Measurements from ENCODE around the gene RIIAD1.
A peak's percentile ranks its signal among the peaks of the same experiment; 100 is the strongest.
"Not testable (repeated sequence)": the region's sequence is repeated elsewhere in the genome, so short reads cannot be mapped to it uniquely, and the experiment has no call there.

Gene RIIAD1

DNA sequence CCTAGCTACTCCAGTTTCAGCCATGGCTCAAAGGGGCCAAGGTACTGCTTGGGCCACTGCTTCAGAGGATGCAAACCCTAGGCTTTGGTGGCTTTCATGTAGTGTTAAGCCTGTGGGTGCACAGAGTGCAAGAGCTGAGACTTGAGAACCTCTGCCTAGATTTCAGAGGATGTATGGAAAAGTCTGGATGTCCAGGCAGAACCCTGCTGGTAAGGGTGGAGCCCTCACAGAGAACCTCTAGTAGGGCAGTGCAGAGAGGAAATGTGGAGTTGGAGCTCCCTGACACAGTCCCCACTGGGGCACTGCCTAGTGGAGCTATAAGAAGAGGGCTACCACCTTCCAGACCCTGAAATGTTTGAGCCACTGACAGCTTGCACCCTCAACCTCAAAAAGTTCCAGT, 16.2 kb downstream of the RIIAD1 start:
- no peak for DNase-seq

- DNase-seq: no peak
Measured at GRCh38 chr1:151739590-151740355, 18.5 kb downstream of the RIIAD1 start.

GRCh38 chr1:151741516-151741915, 20.2 kb downstream of the RIIAD1 start:
- DNase-seq: no peak

- DNase-seq: no peak
Measured at GRCh38 chr1:151756291-151756690, 35.0 kb downstream of the RIIAD1 start.

- no peak for DNase-seq
Measured at GRCh38 chr1:151759241-151759640, 37.9 kb downstream of the RIIAD1 start.

DNA sequence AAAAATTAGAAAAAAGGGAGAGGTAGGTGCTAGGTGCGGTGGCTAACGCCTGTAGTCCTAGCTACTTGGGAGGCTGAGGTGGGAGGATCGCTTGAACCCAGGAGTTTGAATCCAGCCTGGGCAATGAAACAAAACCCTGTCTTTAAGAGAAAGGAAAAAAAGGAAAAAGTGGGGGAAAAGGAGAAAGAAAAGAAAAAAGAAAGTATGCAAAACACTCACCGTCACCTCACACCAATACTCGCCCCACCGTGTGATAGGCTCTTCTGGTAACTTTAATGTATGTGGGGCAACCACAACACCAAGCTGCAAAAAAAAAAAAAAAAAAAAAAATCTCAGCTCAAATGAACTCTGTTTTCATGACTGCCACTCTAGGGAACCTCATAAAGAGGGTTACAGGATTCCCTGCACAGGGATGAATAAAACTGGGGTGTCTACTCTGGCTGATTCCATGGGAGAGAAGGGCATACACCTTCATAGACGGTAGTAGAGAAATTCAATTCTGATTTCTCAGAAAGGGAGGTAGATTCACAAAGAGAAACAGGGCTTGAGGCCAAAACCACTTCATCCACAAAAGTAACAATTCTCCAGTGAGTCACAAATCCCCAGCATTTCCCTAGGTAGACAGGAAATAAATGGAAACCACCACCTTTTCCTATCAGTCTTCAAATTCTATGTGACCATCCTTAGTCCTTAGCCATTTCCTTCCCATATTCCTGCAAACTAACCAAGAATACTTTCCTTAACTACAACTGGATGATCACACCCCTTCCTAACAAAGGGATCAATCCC, 39.5 kb downstream of the RIIAD1 start:
- no peak for DNase-seq

DNA sequence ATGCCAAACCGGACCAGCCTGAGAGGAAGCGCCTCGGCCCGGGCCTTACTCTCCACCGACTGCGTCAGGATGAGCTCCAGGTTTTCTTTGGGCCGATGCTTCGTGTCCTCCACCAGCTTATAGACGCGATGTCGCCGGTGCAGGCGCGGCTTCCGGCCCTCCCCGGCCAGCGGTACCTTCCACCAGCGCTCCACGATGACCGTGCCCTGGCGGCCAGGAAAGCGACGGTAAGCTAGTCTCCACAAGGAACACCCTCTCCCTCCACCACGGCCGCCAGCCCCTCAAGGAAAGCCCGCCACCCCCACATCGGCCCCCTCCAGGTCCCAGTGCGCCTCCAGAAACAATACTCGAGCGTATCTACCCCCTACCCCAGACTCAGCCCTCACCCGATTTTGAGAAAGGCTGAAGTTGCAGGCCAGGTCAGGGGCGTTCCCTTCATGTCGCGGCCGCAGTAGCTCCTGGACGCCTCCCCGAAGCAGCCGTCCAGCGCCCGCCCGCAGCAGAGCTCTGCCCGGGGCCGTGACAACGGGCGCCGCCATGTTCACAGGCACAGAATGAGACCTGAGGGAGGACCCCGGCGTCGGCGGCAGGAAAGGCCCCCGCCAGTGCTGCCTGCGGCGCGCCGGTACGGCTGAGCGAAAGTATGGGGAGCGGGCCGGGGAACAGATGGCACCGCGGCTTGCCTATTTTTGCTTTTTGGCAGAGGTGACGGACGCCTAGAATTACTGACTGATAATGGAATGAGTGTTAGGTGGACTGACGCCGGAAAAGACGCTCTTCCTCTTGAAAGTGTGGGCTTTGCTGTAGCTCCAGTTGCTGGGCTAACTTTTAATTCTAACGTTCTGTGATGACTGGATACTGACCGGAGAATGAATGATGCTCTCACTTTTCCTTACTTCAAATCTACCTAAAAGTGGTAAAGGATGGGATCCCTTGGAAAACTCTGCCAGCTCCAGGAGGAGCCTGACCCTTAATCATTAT, 41.9 kb downstream of the RIIAD1 start, which contains the start of gene MRPL9:
Gene MRPL9, minus strand, starts transcription at position 556 of the 981 bp plus-strand sequence. Its CDS starts 17 bp downstream, at position 539.
- peak; percentile 92 for DNase-seq

- no peak for DNase-seq
Measured at GRCh38 chr1:151763990-151764389, 42.7 kb downstream of the RIIAD1 start.

DNA sequence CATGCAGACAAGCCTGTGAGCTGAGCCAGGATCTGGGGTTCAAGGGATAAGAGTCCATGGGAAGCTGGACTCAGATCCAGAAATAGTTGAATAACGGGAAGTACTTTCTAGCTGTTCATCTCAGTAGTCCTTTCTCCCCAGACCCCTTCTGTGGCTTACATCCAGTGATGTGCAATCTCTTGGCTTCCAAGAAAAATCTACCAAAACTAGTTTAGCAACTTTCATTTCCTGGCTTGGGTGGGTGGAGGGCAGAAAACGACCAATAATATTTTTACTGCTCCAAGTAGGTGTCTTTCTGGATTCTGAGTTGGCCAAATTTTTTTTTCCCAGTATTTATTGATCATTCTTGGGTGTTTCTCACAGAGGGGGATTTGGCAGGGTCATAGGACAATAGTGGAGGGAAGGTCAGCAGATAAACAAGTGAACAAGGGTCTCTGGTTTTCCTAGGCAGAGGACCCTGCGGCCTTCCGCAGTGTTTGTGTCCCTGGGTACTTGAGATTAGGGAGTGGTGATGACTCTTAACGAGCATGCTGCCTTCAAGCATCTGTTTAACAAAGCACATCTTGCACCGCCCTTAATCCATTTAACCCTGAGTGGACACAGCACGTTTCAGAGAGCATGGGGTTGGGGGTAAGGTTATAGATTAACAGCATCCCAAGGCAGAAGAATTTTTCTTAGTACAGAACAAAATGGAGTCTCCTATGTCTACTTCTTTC, 47.2 kb downstream of the RIIAD1 start:
- DNase-seq: not testable (repeated sequence)

GRCh38 chr1:151769270-151769669, 47.9 kb downstream of the RIIAD1 start:
- DNase-seq: not testable (repeated sequence)

DNA sequence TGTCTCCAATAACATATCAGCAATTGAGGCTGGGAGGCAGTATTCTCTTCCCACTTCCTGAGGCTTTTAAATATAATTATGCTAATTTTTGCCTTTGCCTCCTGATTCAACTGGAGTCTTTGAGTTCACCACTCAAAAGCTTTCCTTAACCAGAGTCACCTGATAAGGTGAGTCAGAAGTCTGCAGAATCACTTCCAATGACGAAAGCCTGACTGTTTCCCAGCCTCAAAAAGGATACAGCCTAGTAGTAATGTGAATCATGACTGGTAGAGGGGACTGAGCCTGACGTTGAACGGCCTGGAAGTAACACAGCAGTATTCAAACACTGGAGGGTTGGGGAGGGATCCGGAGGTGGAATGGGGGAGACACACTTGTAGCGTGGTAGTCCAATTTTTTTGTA, 52.4 kb downstream of the RIIAD1 start:
- no peak for DNase-seq

- no peak for DNase-seq
Measured at GRCh38 chr1:151774256-151774922, 53.1 kb downstream of the RIIAD1 start.

DNA sequence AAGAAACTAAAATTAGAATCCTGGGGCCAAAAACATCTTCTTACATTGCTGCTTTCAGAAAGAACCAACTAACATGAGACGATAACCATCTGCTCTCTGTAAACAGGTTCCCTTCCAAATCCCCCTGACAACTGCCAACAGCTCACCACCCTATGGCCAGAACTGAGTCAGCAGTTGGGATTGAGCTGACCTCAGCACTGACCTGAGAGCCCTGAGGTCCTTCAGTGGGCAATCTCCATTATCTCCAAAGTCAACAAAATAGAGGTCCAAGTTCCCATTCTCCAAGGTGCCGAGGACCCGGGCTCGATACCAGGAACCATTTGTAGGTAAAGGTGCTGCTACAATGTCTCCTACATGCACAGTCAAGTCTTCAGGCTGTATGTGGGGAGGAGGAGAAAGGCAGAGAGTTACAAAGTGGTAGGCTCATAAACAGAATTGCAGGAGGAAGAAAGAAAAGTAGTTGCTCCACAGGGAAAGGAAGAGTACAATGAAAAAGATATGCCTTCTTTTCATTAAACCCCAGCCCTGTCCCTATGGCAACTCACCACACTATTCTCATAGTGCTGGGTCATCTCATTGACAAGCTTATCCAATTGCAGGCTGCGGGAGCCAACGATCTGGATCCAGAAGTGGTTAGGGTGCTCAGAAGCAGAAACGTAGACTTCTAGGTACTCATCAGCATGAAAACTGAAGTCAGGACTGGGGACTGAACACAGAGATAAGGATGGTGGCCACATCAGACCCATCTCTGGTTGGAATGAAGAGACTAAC, 54.8 kb downstream of the RIIAD1 start:
- DNase-seq: no peak

DNA sequence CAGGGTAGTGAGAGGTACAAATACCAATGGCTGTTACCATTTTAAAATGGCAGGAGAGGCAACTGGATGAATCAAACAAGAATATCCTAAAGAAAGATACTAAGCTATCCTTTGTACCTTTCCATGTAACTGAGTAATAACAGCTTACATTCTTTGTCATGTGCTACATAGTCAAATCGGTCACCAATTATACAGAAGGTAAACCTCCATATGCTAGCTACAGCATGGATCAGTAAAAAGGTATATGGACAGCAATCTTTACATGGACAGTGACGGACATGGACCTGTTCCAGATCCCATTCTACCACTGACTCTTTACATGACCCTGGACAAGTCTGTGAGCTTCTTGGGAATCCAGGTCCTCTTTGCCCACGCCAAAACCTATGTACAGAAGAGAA, 55.3 kb downstream of the RIIAD1 start:
- no peak for DNase-seq

- DNase-seq: no peak
Measured at GRCh38 chr1:151777317-151777716, 56.0 kb downstream of the RIIAD1 start.
